Vagina (tissue), 2 donors: Measurements from ENCODE around the gene PSMB8.

Source experiments
- POLR2A ChIP-seq, 2 donors: fragments of 450-650 bp; IDR thresholded peaks; one replicate each; pipeline ENCODE4 v1.6.1; 2017; ENCODE audit warnings: antibody characterized with exemption in 2 of 2, mild to moderate bottlenecking in 2 of 2, moderate library complexity in 2 of 2
- TF ChIP-seq, protein P1 (sequence below), 3 experiments: fragments of 450-650 bp in 2 of 3; fragments of 200-600 bp in 1 of 3; sonication (generic) in 1 of 3; IDR thresholded peaks; one replicate each; pipeline ENCODE4 v1.5.1; 2017 to 2019; ENCODE audit warnings: antibody characterized with exemption in 3 of 3, mild to moderate bottlenecking in 2 of 3, moderate library complexity in 2 of 3

DNA sequence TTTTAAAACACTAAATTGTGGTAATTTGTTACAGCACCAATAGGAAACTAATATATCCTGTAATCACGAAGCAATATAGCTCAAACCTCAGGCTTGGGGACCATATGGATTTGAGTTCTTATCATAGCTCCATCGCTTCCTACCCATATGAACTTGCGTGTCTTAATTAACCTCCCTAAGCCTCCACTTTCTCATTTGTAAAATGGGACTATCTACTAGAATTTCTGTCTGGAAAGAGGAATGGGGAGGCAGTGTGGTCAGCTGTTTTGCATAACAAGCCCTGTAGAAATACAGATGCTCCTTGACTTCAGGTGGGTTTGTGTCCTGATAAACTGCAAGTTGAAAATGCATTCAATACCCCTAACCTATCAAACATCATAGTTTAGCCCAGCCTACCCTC lies 44.1 kb downstream of the PSMB8 start:
- TF ChIP-seq, protein P1, sequence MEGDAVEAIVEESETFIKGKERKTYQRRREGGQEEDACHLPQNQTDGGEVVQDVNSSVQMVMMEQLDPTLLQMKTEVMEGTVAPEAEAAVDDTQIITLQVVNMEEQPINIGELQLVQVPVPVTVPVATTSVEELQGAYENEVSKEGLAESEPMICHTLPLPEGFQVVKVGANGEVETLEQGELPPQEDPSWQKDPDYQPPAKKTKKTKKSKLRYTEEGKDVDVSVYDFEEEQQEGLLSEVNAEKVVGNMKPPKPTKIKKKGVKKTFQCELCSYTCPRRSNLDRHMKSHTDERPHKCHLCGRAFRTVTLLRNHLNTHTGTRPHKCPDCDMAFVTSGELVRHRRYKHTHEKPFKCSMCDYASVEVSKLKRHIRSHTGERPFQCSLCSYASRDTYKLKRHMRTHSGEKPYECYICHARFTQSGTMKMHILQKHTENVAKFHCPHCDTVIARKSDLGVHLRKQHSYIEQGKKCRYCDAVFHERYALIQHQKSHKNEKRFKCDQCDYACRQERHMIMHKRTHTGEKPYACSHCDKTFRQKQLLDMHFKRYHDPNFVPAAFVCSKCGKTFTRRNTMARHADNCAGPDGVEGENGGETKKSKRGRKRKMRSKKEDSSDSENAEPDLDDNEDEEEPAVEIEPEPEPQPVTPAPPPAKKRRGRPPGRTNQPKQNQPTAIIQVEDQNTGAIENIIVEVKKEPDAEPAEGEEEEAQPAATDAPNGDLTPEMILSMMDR (IDR thresholded peaks at IDR 0.05), result no peak
- no peak for TF ChIP-seq POLR2A (IDR thresholded peaks at IDR 0.05)
